ENCODE measurements around the gene PMS1. TPM values are rescaled to one million over a fixed set of nuclear protein-coding genes. Genes with fewer than 3 reads are reported as not detected.

The PMS1 gene
- total and polyA plus RNA-seq, 2 donors (not counting 3 experiments of a cell fraction or from before 2014, with no cell fraction given), result 6.6 to 27.8 TPM

DNA sequence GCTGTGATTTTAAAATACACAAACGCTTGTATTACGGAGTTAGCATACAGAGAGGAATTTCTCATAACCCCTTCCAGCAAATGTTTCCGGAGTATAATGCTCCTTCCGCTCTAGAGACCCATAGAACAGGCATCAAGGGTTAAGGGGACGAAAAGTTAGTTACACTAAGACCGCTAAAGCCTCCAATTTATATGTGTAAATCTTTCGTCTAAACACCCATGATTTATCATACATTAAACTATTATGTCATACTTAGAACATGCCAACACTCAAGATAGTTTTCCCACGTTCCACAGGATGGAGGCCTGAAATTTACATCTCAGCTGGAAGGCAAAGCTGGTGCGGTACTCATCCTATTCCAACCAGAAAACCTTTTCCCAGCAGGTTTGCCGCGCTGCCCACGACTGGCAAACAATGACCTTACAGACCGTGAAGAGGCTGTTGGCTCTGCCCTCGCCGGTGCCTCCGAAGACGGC, 761 bp upstream of the PMS1 start:
- peak; percentile 59 for FAIRE-seq
- intact Hi-C loops (cut with micrococcal nuclease), result no loop called here
- no peak for TF ChIP-seq FOS (IDR thresholded peaks at IDR 0.05; ENCODE audit: borderline replicate concordance, insufficient read depth, low read length)
- TF ChIP-seq MYC (IDR thresholded peaks at IDR 0.05; ENCODE audit: low read depth, low read length), result no peak

DNA sequence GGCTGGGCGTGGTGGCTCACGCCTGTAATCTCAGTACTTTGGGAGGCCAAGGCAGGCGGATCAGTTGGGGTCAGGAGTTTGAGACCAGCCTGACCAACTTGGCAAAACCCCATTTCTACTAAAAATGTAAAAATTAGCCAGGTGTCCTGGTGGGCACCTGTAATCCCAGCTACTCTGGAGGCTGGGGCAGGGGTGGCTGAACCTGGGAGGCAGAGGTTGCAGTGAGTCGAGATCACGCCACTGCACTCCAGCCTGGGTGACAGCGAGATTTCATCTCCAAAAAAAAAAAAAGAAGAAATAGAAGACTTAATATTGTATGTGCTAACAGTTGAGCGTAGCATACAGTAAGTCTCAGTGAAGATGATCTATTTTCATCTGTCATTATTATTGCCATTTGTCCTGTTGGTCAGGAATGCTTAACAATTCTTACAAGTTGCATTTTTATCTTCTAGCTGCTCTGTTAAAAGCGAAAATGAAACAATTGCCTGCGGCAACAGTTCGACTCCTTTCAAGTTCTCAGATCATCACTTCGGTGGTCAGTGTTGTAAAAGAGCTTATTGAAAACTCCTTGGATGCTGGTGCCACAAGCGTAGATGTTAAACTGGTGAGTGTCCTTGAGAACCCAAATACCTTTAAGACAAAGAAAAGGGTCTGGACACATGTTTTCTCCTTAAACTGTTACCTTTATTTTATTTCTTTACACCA, 7.2 kb downstream of the PMS1 start:
- dilution Hi-C loops (cut with MboI; ENCODE audit: extremely low pct_ligation_motif_present, low sequenced_read_pairs), result no loop called here
- DNase-seq (ENCODE audit: low read depth, low spot score) (no peak), FAIRE-seq (no peak)
- POLR2A ChIA-PET, result interaction anchor here (1.4 kb wide), 1 partner anchor 45 kb away, joined by 3 read pairs; no protein-coding TSS in a partner anchor
- CTCF ChIA-PET, result interaction anchor here (0.6 to 3.8 kb wide), 3 partner anchors 8 to 29 kb away, joined by 3 to 21 read pairs (median 5); partner anchors contain the start of gene OSGEPL1
- no peak overlapping the region for H2AFZ ChIP-seq (ENCODE audit: low read depth, low read length)
- H3K9me3 ChIP-seq (replicated peaks; ENCODE audit: control insufficient read depth, insufficient read depth, low read length), result no peaks in the 10 kb centered on the region
- H3K27ac ChIP-seq (ENCODE audit: insufficient read depth, low read depth, low read length), result no peak overlapping the region
- no peak overlapping the region for H3K4me2 ChIP-seq (ENCODE audit: insufficient read depth, low read length)
- H3K4me1 ChIP-seq (ENCODE audit: control insufficient read depth, extremely low read depth, insufficient read depth, low read length), result no peaks in the 10 kb centered on the region
- H3K27me3 ChIP-seq (ENCODE audit: control insufficient read depth in 2 of 2, insufficient read depth in 2 of 2, low read length in 2 of 2), result no peaks in the 10 kb centered on the region
- peaks cover 0 to 2% of the 10 kb centered on the region in 2 experiments for H3K36me3 ChIP-seq (ENCODE audit: control insufficient read depth in 2 of 2, extremely low read depth in 1 of 2, insufficient read depth in 2 of 2, low read length in 2 of 2)
- no peaks in the 10 kb centered on the region for H3K9me1 ChIP-seq (replicated peaks; ENCODE audit: control insufficient read depth, extremely low read depth, insufficient read depth, low read length)
- TF ChIP-seq EZH2 (IDR thresholded peaks at IDR 0.05; ENCODE audit: borderline replicate concordance, low read depth, low read length, severe bottlenecking), result no peak
- TF ChIP-seq, protein P1, sequence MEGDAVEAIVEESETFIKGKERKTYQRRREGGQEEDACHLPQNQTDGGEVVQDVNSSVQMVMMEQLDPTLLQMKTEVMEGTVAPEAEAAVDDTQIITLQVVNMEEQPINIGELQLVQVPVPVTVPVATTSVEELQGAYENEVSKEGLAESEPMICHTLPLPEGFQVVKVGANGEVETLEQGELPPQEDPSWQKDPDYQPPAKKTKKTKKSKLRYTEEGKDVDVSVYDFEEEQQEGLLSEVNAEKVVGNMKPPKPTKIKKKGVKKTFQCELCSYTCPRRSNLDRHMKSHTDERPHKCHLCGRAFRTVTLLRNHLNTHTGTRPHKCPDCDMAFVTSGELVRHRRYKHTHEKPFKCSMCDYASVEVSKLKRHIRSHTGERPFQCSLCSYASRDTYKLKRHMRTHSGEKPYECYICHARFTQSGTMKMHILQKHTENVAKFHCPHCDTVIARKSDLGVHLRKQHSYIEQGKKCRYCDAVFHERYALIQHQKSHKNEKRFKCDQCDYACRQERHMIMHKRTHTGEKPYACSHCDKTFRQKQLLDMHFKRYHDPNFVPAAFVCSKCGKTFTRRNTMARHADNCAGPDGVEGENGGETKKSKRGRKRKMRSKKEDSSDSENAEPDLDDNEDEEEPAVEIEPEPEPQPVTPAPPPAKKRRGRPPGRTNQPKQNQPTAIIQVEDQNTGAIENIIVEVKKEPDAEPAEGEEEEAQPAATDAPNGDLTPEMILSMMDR (IDR thresholded peaks at IDR 0.05; ENCODE audit: extremely low read depth in 1 of 2, insufficient read depth in 1 of 2, low read depth in 1 of 2, low read length in 2 of 2), result no peak
- TF ChIP-seq, protein P2, sequence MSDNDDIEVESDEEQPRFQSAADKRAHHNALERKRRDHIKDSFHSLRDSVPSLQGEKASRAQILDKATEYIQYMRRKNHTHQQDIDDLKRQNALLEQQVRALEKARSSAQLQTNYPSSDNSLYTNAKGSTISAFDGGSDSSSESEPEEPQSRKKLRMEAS (IDR thresholded peaks at IDR 0.05; ENCODE audit: insufficient read depth, insufficient read length), result no peak
- no peak for TF ChIP-seq MYC (IDR thresholded peaks at IDR 0.05; ENCODE audit: low read depth, low read length)
- TF ChIP-seq POLR2A (IDR thresholded peaks at IDR 0.05; ENCODE audit: low read depth, low read length), result no peak
- no peak for TF ChIP-seq FOS (IDR thresholded peaks at IDR 0.05; ENCODE audit: borderline replicate concordance, insufficient read depth, low read length)
- no peak for TF ChIP-seq GATA2 (IDR thresholded peaks at IDR 0.05; ENCODE audit: insufficient read depth, insufficient read length, low read depth, low read length)
- no peak for TF ChIP-seq JUN (IDR thresholded peaks at IDR 0.05; ENCODE audit: borderline replicate concordance, insufficient read depth, insufficient read length, low read depth)
- no peak for TF ChIP-seq POLR2AphosphoS5 (IDR thresholded peaks at IDR 0.05; ENCODE audit: insufficient read depth, low read depth, low read length)
- H4K20me1 ChIP-seq (replicated peaks; ENCODE audit: control insufficient read depth, extremely low read depth, insufficient read depth, low read length), result no peaks in the 10 kb centered on the region
- intact Hi-C loops (cut with micrococcal nuclease), result no loop called here
- H3K9ac ChIP-seq (replicated peaks; ENCODE audit: extremely low read depth, insufficient read depth, low read length), result no peak overlapping the region
- BruUV-seq (replicated peaks), result no TSS peak
- H3K4me3 ChIP-seq (replicated peaks in 1 of 3; ENCODE audit: insufficient read depth in 1 of 3, low read depth in 1 of 3, low read length in 3 of 3), result no peak overlapping the region
- peaks cover 33% of the 10 kb centered on the region for H3K79me2 ChIP-seq (ENCODE audit: control insufficient read depth, insufficient read depth, low read length)

More for the DNA sequence above, 761 bp upstream of the PMS1 start:
- DNase-seq (ENCODE audit: low read depth, low spot score), result no peak
- H3K27ac ChIP-seq (ENCODE audit: insufficient read depth, low read depth, low read length), result peak overlapping the region; percentile 71
- ChIA-PET POLR2A (no interaction called here), CTCF (interaction anchor here (1.0 to 2.3 kb wide), 5 partner anchors 15 to 536 kb away, joined by 3 to 10 read pairs (median 4); partner anchors contain the start of genes ASNSD1 and HIBCH)
- no peaks in the 10 kb centered on the region for H3K9me3 ChIP-seq (replicated peaks; ENCODE audit: control insufficient read depth, insufficient read depth, low read length)
- peak overlapping the region; percentile 97 for H3K4me2 ChIP-seq (ENCODE audit: insufficient read depth, low read length)
- H3K9me1 ChIP-seq (replicated peaks; ENCODE audit: control insufficient read depth, extremely low read depth, insufficient read depth, low read length), result no peaks in the 10 kb centered on the region
- H3K79me2 ChIP-seq (ENCODE audit: control insufficient read depth, insufficient read depth, low read length), result peaks cover 65% of the 10 kb centered on the region
- dilution Hi-C loops (cut with MboI; ENCODE audit: extremely low pct_ligation_motif_present, low sequenced_read_pairs), result no loop called here
- peaks cover 3 to 8% of the 10 kb centered on the region in 2 experiments for H3K36me3 ChIP-seq (ENCODE audit: control insufficient read depth in 2 of 2, extremely low read depth in 1 of 2, insufficient read depth in 2 of 2, low read length in 2 of 2)
- H2AFZ ChIP-seq (ENCODE audit: low read depth, low read length), result peak overlapping the region; percentile 77
- BruUV-seq (replicated peaks), result no TSS peak
- peaks cover 16% of the 10 kb centered on the region for H3K4me1 ChIP-seq (ENCODE audit: control insufficient read depth, extremely low read depth, insufficient read depth, low read length)
- no peaks in the 10 kb centered on the region for H3K27me3 ChIP-seq (ENCODE audit: control insufficient read depth in 2 of 2, insufficient read depth in 2 of 2, low read length in 2 of 2)
- H4K20me1 ChIP-seq (replicated peaks; ENCODE audit: control insufficient read depth, extremely low read depth, insufficient read depth, low read length), result no peaks in the 10 kb centered on the region
- peak overlapping the region; percentile 73 to 95 (median 79) for H3K4me3 ChIP-seq (replicated peaks in 1 of 3; ENCODE audit: insufficient read depth in 1 of 3, low read depth in 1 of 3, low read length in 3 of 3)
- H3K9ac ChIP-seq (replicated peaks; ENCODE audit: extremely low read depth, insufficient read depth, low read length), result peak overlapping the region; percentile 86

All from endothelial cell of umbilical vein (primary cell).